ENCODE data around the gene MS4A13.
"Not testable (repeated sequence)": the region's sequence is repeated elsewhere in the genome, so short reads cannot be mapped to it uniquely, and the experiment has no call there.

The MS4A13 gene

GRCh38 chr11:60530454-60531100 is 15.4 kb downstream of the MS4A13 start:
- DNase-seq: no peak

GRCh38 chr11:60532383-60532782 is 17.2 kb downstream of the MS4A13 start:
- DNase-seq: not testable (repeated sequence)

GRCh38 chr11:60538627-60539026 is 23.4 kb downstream of the MS4A13 start:
- DNase-seq: not testable (repeated sequence)

GRCh38 chr11:60544077-60544476 is 28.9 kb downstream of the MS4A13 start:
- DNase-seq: no peak

GRCh38 chr11:60561254-60561653 is 46.1 kb downstream of the MS4A13 start:
- DNase-seq: no peak

- DNase-seq: no peak
Measured at GRCh38 chr11:60563553-60564235, 48.5 kb downstream of the MS4A13 start.

- DNase-seq: no peak
Measured at GRCh38 chr11:60566776-60567175, 51.6 kb downstream of the MS4A13 start.

GRCh38 chr11:60570970-60571369 is 55.8 kb downstream of the MS4A13 start:
- DNase-seq: no peak

- DNase-seq: no peak
Measured at GRCh38 chr11:60589611-60590010, 74.4 kb downstream of the MS4A13 start.

Data from right kidney (tissue), 1 donor.